ENCODE measurements around the gene MYO7A.

- TF ChIP-seq POLR2A (IDR thresholded peaks at IDR 0.05) (no peak), POLR2AphosphoS5 (IDR thresholded peaks at IDR 0.05) (no peak), CTCF (IDR thresholded peaks at IDR 0.05) (no peak)
Observed at GRCh38 chr11:77142091-77142975, 14.3 kb downstream of the MYO7A start.
